ENCODE results near the gene TNKS2. TPM values are rescaled to one million over a fixed set of nuclear protein-coding genes. Genes with fewer than 3 reads are reported as not detected.
"Not testable (repeated sequence)": the region's sequence is repeated elsewhere in the genome, so short reads cannot be mapped to it uniquely, and the experiment has no call there.

The TNKS2 gene
- total RNA-seq, 1 donor from 2014 or later = 48.2 TPM

DNA sequence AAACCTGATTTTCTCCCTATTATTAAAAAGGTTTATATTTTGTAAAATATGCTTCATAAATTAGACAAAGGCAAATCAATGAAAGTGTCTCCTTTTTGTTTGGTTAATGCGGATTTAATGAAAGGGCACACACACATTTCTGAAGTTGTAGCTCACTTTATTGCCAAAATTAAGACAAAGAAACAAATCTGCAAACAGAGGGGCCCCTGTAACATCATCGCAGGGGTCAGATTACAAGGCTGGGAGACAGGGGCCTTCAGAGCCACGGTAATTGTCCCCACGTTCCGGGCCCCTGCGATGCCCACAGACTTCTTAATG, 88.7 kb downstream of the TNKS2 start:
- no peaks in the 10 kb centered on the region for H3K36me3 ChIP-seq (ENCODE audit: control insufficient read depth, insufficient read depth, low read length)
- TF ChIP-seq, protein P1, sequence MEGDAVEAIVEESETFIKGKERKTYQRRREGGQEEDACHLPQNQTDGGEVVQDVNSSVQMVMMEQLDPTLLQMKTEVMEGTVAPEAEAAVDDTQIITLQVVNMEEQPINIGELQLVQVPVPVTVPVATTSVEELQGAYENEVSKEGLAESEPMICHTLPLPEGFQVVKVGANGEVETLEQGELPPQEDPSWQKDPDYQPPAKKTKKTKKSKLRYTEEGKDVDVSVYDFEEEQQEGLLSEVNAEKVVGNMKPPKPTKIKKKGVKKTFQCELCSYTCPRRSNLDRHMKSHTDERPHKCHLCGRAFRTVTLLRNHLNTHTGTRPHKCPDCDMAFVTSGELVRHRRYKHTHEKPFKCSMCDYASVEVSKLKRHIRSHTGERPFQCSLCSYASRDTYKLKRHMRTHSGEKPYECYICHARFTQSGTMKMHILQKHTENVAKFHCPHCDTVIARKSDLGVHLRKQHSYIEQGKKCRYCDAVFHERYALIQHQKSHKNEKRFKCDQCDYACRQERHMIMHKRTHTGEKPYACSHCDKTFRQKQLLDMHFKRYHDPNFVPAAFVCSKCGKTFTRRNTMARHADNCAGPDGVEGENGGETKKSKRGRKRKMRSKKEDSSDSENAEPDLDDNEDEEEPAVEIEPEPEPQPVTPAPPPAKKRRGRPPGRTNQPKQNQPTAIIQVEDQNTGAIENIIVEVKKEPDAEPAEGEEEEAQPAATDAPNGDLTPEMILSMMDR (IDR thresholded peaks at IDR 0.05; ENCODE audit: insufficient read depth, low read length, severe bottlenecking) = no peak
- FAIRE-seq = no peak

DNA sequence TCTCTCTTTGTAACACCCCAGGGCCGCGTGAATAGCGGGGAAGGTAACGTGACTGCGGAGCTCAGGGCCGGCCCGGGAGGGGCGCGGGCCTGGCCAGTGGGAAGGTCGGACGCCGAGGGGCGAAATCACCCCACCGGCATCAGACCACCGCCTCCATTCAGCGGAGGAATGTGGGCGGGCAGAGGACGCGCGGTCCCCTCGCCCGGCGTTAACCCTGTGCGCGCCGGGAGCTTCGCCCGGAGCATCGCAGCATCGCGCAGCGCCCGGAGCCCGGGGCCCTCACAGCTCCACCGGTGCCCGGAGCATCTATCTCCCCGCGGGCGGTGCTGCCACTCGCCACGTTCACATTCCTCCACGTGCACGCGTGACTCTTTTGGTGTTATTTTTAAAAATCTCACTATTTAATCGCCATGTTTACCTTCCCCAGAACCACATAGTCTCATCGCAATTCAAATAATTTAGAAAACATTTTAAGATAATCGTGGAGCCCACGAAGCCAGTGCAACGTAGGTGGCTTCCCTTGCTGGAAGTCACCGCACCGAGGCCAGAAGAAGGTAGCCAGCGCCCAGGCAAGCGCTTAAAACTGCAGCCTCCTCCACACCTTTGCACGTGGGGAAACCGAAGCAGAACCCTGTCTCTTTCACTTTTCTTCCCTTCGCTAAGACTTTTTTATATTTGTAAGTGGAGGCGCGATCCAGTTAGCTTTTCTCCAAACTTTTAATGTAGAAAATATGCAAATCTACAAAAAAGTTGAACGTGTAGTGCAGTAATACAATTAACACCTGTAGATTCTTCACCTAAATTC, 89.2 kb downstream of the TNKS2 start:
- Histone ChIP-seq H3K36me3 (ENCODE audit: control insufficient read depth, insufficient read depth, low read length) (no peaks in the 10 kb centered on the region), H3K4me3 (ENCODE audit: low read depth, low read length) (peak overlapping the region; percentile 29), H3K27me3 (ENCODE audit: control insufficient read depth, insufficient read depth, low read length) (no peaks in the 10 kb centered on the region)
- FAIRE-seq (no peak), DNase-seq (ENCODE audit: low read depth) (no peak)
- TF ChIP-seq, protein P1 (IDR thresholded peaks at IDR 0.05; ENCODE audit: insufficient read depth, low read length, severe bottlenecking) = no peak

More for the DNA sequence above, 88.7 kb downstream of the TNKS2 start:
- H3K27me3 ChIP-seq (ENCODE audit: control insufficient read depth, insufficient read depth, low read length) = no peaks in the 10 kb centered on the region
- peak overlapping the region; percentile 29 for H3K4me3 ChIP-seq (ENCODE audit: low read depth, low read length)
- no peak for DNase-seq (ENCODE audit: low read depth)

DNA sequence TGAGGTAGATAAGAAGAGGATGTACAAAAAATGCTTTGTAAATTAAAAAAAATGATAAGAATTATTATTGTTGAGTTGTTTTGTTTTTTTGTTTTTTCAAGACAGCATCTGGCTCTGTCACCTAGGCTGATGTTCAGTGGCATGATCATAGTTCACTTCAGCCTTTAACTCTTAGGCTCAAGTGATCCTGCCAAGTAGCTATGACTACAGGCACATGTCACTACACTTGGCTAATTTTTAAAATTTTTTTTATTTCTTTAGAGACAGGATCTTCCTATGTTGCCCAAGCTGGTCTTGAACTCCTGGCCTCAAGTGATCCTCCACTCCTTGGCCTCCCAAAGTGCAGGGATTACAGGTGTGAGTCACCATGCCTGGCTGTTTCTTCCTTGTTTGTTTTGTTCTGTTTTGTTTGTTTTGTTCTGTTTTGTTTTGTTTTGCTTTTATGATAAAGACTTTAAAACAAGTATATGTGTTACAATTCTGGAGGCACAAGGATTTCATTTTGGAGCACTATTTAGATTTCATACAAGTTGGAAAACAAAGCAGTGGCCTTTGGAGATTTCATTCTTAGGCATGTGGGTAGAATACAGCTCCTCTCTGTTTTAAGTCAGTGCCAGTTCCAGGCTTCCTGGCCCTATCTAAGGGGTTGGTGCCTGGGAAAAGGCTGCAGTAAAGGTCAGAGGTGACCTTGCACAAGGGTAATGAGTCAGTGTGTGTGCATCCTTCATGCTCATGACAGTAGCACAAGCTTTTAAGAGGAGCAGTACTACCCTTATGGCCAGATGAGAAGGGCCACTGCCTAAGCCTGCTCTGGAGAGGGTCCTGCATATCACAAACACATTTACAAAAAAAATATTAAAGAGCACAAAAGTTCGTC, 93.1 kb downstream of the TNKS2 start:
- Histone ChIP-seq H3K4me3 (ENCODE audit: low read depth, low read length) (no peak overlapping the region), H3K36me3 (ENCODE audit: control insufficient read depth, insufficient read depth, low read length) (no peaks in the 10 kb centered on the region), H3K27me3 (ENCODE audit: control insufficient read depth, insufficient read depth, low read length) (no peaks in the 10 kb centered on the region)
- TF ChIP-seq, protein P1 (IDR thresholded peaks at IDR 0.05; ENCODE audit: insufficient read depth, low read length, severe bottlenecking) = no peak
- no peak for FAIRE-seq
- DNase-seq (ENCODE audit: low read depth) = peak; percentile 36

DNA sequence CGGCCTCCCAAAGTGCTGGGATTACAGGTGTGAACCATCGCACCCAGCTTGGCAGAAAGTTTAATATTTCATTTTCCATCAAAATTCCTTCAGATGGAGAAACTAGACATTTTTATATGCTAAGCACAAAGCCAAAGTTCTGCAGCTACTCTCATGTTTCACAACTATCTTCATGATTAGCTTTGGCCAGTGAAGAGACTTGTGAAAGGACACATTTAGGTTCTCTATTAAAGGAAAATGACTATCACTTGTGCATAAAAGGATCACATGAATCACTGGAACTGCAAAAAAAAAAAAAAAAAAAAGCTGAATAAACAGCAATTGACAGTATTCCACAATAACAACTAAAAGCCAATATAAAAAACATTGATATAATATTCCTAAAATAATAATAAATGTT, 94.8 kb downstream of the TNKS2 start:
- TF ChIP-seq, protein P1 (IDR thresholded peaks at IDR 0.05; ENCODE audit: insufficient read depth, low read length, severe bottlenecking) = no peak
- no peak for FAIRE-seq
- H3K36me3 ChIP-seq (ENCODE audit: control insufficient read depth, insufficient read depth, low read length) = no peaks in the 10 kb centered on the region

DNA sequence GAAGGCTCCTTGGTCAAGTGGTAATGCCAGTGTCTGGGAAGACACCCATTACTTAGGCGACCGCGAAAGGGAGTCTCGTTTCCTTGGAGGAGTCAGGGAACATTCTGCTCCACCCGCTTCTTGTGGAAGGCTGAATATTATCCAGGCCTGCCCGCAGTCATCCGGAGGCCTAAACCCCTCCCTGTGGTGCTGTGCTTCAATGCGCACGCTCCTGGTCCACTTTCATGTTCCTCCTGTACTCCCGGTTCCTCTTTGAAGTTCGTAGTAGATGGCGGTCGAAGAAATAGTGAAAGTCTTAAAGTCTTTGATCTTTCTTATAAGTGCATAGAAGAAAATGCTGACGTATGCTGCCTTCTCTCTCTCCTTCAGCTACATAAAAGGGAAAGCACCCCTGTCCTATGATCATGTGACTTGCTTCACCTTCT, 96.0 kb downstream of the TNKS2 start:
- H3K4me3 ChIP-seq (ENCODE audit: low read depth, low read length); DNase-seq (ENCODE audit: low read depth); H3K36me3 ChIP-seq (ENCODE audit: control insufficient read depth, insufficient read depth, low read length); H3K27me3 ChIP-seq (ENCODE audit: control insufficient read depth, insufficient read depth, low read length); FAIRE-seq: not testable (repeated sequence)

More for the DNA sequence above, 94.8 kb downstream of the TNKS2 start:
- no peak for DNase-seq (ENCODE audit: low read depth)
- no peaks in the 10 kb centered on the region for H3K27me3 ChIP-seq (ENCODE audit: control insufficient read depth, insufficient read depth, low read length)
- H3K4me3 ChIP-seq (ENCODE audit: low read depth, low read length) = no peak overlapping the region

DNA sequence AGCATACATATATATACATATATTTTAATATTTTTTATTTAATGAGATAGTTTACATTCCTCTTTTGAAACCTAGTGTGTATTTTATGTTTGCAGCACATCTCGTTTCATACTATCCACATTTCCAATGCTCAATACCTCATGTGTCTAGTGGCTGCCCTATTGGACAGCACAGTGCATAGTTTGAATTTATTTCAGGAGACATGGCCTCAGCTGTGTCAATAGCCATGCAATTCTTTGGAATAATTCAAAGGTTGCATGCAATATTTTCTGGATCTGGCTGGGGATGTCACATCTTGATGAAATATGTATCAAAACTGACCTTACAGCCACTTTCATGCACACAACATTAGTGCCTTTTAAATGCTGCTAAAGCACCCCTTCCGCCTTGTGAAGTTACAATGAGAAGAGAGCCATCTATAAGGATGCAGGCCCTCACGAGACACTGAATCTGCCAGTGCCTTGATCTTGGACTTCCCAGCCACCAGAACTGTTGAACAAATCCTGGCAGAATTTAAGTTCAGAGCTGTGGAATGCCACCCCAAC, 98.1 kb downstream of the TNKS2 start:
- Histone ChIP-seq H3K4me3 (ENCODE audit: low read depth, low read length) (no peak overlapping the region), H3K36me3 (ENCODE audit: control insufficient read depth, insufficient read depth, low read length) (no peaks in the 10 kb centered on the region), H3K27me3 (ENCODE audit: control insufficient read depth, insufficient read depth, low read length) (no peaks in the 10 kb centered on the region)
- FAIRE-seq = no peak
- TF ChIP-seq, protein P1 (IDR thresholded peaks at IDR 0.05; ENCODE audit: insufficient read depth, low read length, severe bottlenecking) = no peak
- no peak for DNase-seq (ENCODE audit: low read depth)

Data from bronchial epithelial cell (primary cell).